PC-9 (cell line): ENCODE results near the gene GYS1.

Experiments used
- CTCF ChIP-seq: fragments of 200-600 bp; sonication (generic); conservative IDR thresholded peaks from 2 replicates; pipeline ENCODE4 v1.6.1; 2017; ENCODE audit warnings: mixed run types, antibody characterized with exemption, mild to moderate bottlenecking, moderate library complexity
- EZH2 ChIP-seq: fragments of 200-600 bp; sonication (generic); IDR thresholded peaks from 2 replicates; pipeline ENCODE4 v1.8.0; 2017; ENCODE audit warnings: antibody characterized with exemption, low read depth

GRCh38 chr19:48982280-48982679 is 10.8 kb downstream of the GYS1 start:
- TF ChIP-seq EZH2 (no peak), CTCF (no peak)
